ENCODE results near the gene SUOX. TPM values are rescaled to one million over a fixed set of nuclear protein-coding genes. Genes with fewer than 3 reads are reported as not detected.
A peak's percentile ranks its signal among the peaks of the same experiment; 100 is the strongest.

SUOX gene
- total RNA-seq, 1 donor from 2014 or later: 20.3 TPM

- no peak overlapping the region for H3K27ac ChIP-seq
- ATAC-seq: no peak
- intact Hi-C loops (cut with DNase I): no loop called here
- H3K4me3 ChIP-seq: no peak overlapping the region
- no peak for TF ChIP-seq CTCF (IDR thresholded peaks at IDR 0.05)
- H3K36me3 ChIP-seq: no peaks in the 10 kb centered on the region
- H3K9me3 ChIP-seq: no peaks in the 10 kb centered on the region
- H3K4me1 ChIP-seq: peaks cover 13% of the 10 kb centered on the region
- H3K27me3 ChIP-seq: no peaks in the 10 kb centered on the region
- DNase-seq: no peak
Measured at GRCh38 chr12:55965240-55965639, 31.8 kb upstream of the SUOX start.

- intact Hi-C loops (cut with DNase I): no loop called here
- ATAC-seq: no peak
Measured at GRCh38 chr12:55965941-55966407, 31.1 kb upstream of the SUOX start, which contains the start of gene PMEL. PMEL (minus strand) TSS chr12:55966042; CDS start chr12:55966011, 31 bp downstream.

GRCh38 chr12:55966408-55967281 is 30.4 kb upstream of the SUOX start, which contains the start of gene CDK2:
CDK2 (plus strand) TSS chr12:55966830; CDS start chr12:55967009, 179 bp downstream.
- ATAC-seq (peak; percentile 98), DNase-seq (peak; percentile 95)
- Histone ChIP-seq H3K9me3 (no peaks in the 10 kb centered on the region), H3K4me3 (peak within 1 kb of the TSS; percentile 99), H3K27me3 (no peaks in the 10 kb centered on the region), H3K36me3 (no peaks in the 10 kb centered on the region), H3K4me1 (peaks cover 13% of the 10 kb centered on the region), H3K27ac (peak within 1 kb of the TSS; percentile 83)
- intact Hi-C loops (cut with DNase I): no loop called here
- no peak for TF ChIP-seq CTCF (IDR thresholded peaks at IDR 0.05)

More at GRCh38 chr12:55965941-55966407, 31.1 kb upstream of the SUOX start, which contains the start of gene PMEL:
- Histone ChIP-seq H3K9me3 (no peaks in the 10 kb centered on the region), H3K36me3 (no peaks in the 10 kb centered on the region), H3K4me3 (peak within 1 kb of the TSS; percentile 99), H3K4me1 (peaks cover 13% of the 10 kb centered on the region), H3K27me3 (no peaks in the 10 kb centered on the region), H3K27ac (peak within 1 kb of the TSS; percentile 83)
- TF ChIP-seq CTCF (IDR thresholded peaks at IDR 0.05): no peak
- DNase-seq: no peak

GRCh38 chr12:55969356-55969755 is 27.7 kb upstream of the SUOX start:
- DNase-seq (no peak), ATAC-seq (no peak)
- H3K4me1 ChIP-seq: peaks cover 21% of the 10 kb centered on the region
- no peak overlapping the region for H3K27ac ChIP-seq
- H3K27me3 ChIP-seq: no peaks in the 10 kb centered on the region
- intact Hi-C loops (cut with DNase I): no loop called here
- H3K36me3 ChIP-seq: no peaks in the 10 kb centered on the region
- no peak for TF ChIP-seq CTCF (IDR thresholded peaks at IDR 0.05)
- H3K4me3 ChIP-seq: no peak overlapping the region
- H3K9me3 ChIP-seq: no peaks in the 10 kb centered on the region

GRCh38 chr12:55970775-55971174 is 26.3 kb upstream of the SUOX start:
- intact Hi-C loops (cut with DNase I): no loop called here
- no peaks in the 10 kb centered on the region for H3K9me3 ChIP-seq
- H3K4me1 ChIP-seq: peaks cover 30% of the 10 kb centered on the region
- ATAC-seq (no peak), DNase-seq (no peak)
- H3K27me3 ChIP-seq: no peaks in the 10 kb centered on the region
- TF ChIP-seq CTCF (IDR thresholded peaks at IDR 0.05): no peak
- H3K36me3 ChIP-seq: no peaks in the 10 kb centered on the region
- no peak overlapping the region for H3K4me3 ChIP-seq
- H3K27ac ChIP-seq: no peak overlapping the region
